K562 (cell line): ENCODE results near the gene LRRC25. TPM values are rescaled to one million over a fixed set of nuclear protein-coding genes. Genes with fewer than 3 reads are reported as not detected.

Experiments used
- ATAC-seq: fragments of 200-7000 bp; cut with Tn5 transposase; 3 replicates; pipeline ENCODE4 v1.9.1; 2020; ENCODE audit warnings: moderate library complexity
- BruUV-seq: library from RNA; stranded (reverse); fragments of 400-500 nt; replicated peaks from 2 replicates; lab custom pipeline; 2021; lab: Mats Ljungman, UMichigan
- CTCF ChIA-PET: fragments of 300-600 bp; formaldehyde crosslinking; extraction: SDS; loops from one replicate; lab custom pipeline; 2021; ENCODE audit warnings: low intra/inter-chr PET ratio; lab: Yijun Ruan, JAX
- POLR2A ChIA-PET: fragments of 300-600, 350-650 bp; sonication (Branson Sonifier 250); formaldehyde crosslinking; extraction: SDS; loops from one replicate; lab custom pipeline; 2021; ENCODE audit warnings: antibody characterized with exemption, inconsistent platforms; lab: Yijun Ruan, JAX
- DNase-seq, 4 experiments: peaks; one replicate each; pipeline versions ENCODE4 v3.0.0 to v3.0.0-alpha.2; 2011 to 2018; ENCODE audit warnings: low spot score in 3 of 4, mixed read lengths in 3 of 4; ENCODE audit errors: extremely low read depth in 1 of 4
- FAIRE-seq: peaks from 2 replicates; lab custom pipeline; 2011; peaks lifted over from hg19 to GRCh38; lab: Jason Lieb, UNC
- H2AFZ ChIP-seq: 2 replicates; pipeline ENCODE4 v1.6.0; 2011; ENCODE audit warnings: low read depth, low read length, control low read depth, inconsistent platforms
- H3K27ac ChIP-seq: fragments of 200-600 bp; 3 replicates; pipeline ENCODE4 v1.8.0; 2011; ENCODE audit warnings: low read depth, mild to moderate bottlenecking, control low read depth, inconsistent platforms, low read length, moderate library complexity, mixed read lengths; ENCODE audit errors: extremely low read depth
- H3K27me3 ChIP-seq, 2 experiments: fragments of 300-600 bp in 1 of 2; 2 replicates in 1 of 2; 3 replicates in 1 of 2; pipeline versions ENCODE4 v1.6.0 to v1.8.0; 2011; ENCODE audit warnings: inconsistent platforms in 2 of 2, low read length in 2 of 2, mild to moderate bottlenecking in 1 of 2, mixed read lengths in 1 of 2, moderate library complexity in 1 of 2; ENCODE audit not compliant: control insufficient read depth in 2 of 2, insufficient read depth in 2 of 2
- H3K36me3 ChIP-seq: fragments of 300-600 bp; 3 replicates; pipeline ENCODE4 v1.8.0; 2011; ENCODE audit warnings: mild to moderate bottlenecking, low read length, inconsistent platforms; ENCODE audit not compliant: control insufficient read depth, insufficient read depth
- H3K4me1 ChIP-seq, 2 experiments: fragments of 200-600 bp in 1 of 2; replicated peaks in 1 of 2; 2 replicates in 1 of 2; 3 replicates in 1 of 2; pipeline versions ENCODE4 v1.5.1 to v1.8.0; 2011; ENCODE audit warnings: inconsistent platforms in 2 of 2, low read length in 2 of 2, mild to moderate bottlenecking in 1 of 2, mixed read lengths in 1 of 2, moderate library complexity in 1 of 2; ENCODE audit not compliant: control insufficient read depth in 2 of 2, insufficient read depth in 2 of 2
- H3K4me2 ChIP-seq: 2 replicates; pipeline ENCODE4 v1.6.1; 2011; ENCODE audit warnings: low read length, control low read depth, inconsistent platforms, mixed read lengths; ENCODE audit not compliant: insufficient read depth
- H3K4me3 ChIP-seq: fragments of 200-600 bp; sonication (generic), shearing (Covaris generic); 2 replicates; pipeline ENCODE4 v1.5.1; 2016; ENCODE audit warnings: control low read depth, inconsistent platforms
- H3K79me2 ChIP-seq: fragments of 200-600 bp; 3 replicates; pipeline ENCODE4 v1.8.0; 2011; ENCODE audit warnings: low read length, inconsistent platforms; ENCODE audit not compliant: control insufficient read depth, insufficient read depth
- H3K9ac ChIP-seq, 2 experiments: 2 replicates each; pipeline versions ENCODE4 v1.6.0 to v1.6.1; 2011; ENCODE audit warnings: low read depth in 2 of 2, low read length in 2 of 2, control low read depth in 1 of 2, inconsistent platforms in 1 of 2, mild to moderate bottlenecking in 1 of 2, mixed read lengths in 1 of 2; ENCODE audit not compliant: insufficient read depth in 1 of 2
- H3K9me1 ChIP-seq: one replicate; pipeline ENCODE4 v1.6.0; 2011; ENCODE audit warnings: inconsistent platforms, mild to moderate bottlenecking, low read length, moderate library complexity; ENCODE audit not compliant: control insufficient read depth, insufficient read depth
- H3K9me3 ChIP-seq: replicated peaks from 2 replicates; pipeline ENCODE4 v1.5.1; 2011; ENCODE audit warnings: low read depth, low read length, inconsistent platforms; ENCODE audit not compliant: control insufficient read depth, insufficient read depth
- H4K20me1 ChIP-seq: replicated peaks from 2 replicates; pipeline ENCODE4 v1.6.1; 2011; ENCODE audit warnings: low read length, inconsistent platforms, mixed read lengths; ENCODE audit not compliant: control insufficient read depth, insufficient read depth
- CBFA2T2 ChIP-seq: fragments of 450-650 bp; conservative IDR thresholded peaks from 2 replicates; pipeline ENCODE4 v1.6.1; 2017; ENCODE audit warnings: mild to moderate bottlenecking
- CBFA2T3 ChIP-seq: fragments of 450-650 bp; IDR thresholded peaks from 2 replicates; pipeline ENCODE4 v1.6.1; 2017
- DPF2 ChIP-seq: fragments of 450-650 bp; IDR thresholded peaks from 2 replicates; pipeline ENCODE4 v1.6.1; 2016
- FIP1L1 ChIP-seq: fragments of 200-400 bp; formaldehyde crosslinking; IDR thresholded peaks from 2 replicates; pipeline ENCODE4 v1.6.1; 2018; ENCODE audit warnings: mild to moderate bottlenecking, low read depth, low read length; ENCODE audit not compliant: poor library complexity, severe bottlenecking
- FOXA1 ChIP-seq: fragments of 450-650 bp; IDR thresholded peaks from 2 replicates; pipeline ENCODE4 v1.6.1; 2016; ENCODE audit warnings: mild to moderate bottlenecking, borderline replicate concordance
- HDAC2 ChIP-seq: fragments of 450-650 bp; IDR thresholded peaks from 2 replicates; pipeline ENCODE4 v1.6.1; 2016; ENCODE audit warnings: mild to moderate bottlenecking
- NCOR1 ChIP-seq: fragments of 450-650 bp; IDR thresholded peaks from 2 replicates; pipeline ENCODE4 v1.6.1; 2016; ENCODE audit warnings: mild to moderate bottlenecking, moderate library complexity
- NR2C1 ChIP-seq, 2 experiments: fragments of 450-650 bp; IDR thresholded peaks; 2 replicates each; pipeline ENCODE4 v1.6.1; 2017; ENCODE audit warnings: mild to moderate bottlenecking in 2 of 2, antibody characterized with exemption in 1 of 2, inconsistent platforms in 1 of 2, missing compliant biosample characterization in 1 of 2, missing genetic modification characterization in 1 of 2
- RBM14 ChIP-seq: fragments of 200-400 bp; formaldehyde crosslinking; IDR thresholded peaks from 2 replicates; pipeline ENCODE4 v1.6.1; 2018; ENCODE audit warnings: low read depth, mild to moderate bottlenecking, low read length, moderate library complexity, borderline replicate concordance; ENCODE audit not compliant: insufficient read depth
- RBM25 ChIP-seq: fragments of 200-400 bp; formaldehyde crosslinking; IDR thresholded peaks from 2 replicates; pipeline ENCODE4 v1.6.1; 2018; ENCODE audit warnings: low read length, low read depth, moderate library complexity; ENCODE audit not compliant: severe bottlenecking
- SAFB ChIP-seq: fragments of 200-400 bp; formaldehyde crosslinking; IDR thresholded peaks from 2 replicates; pipeline ENCODE4 v1.6.1; 2017; ENCODE audit warnings: low read depth, low read length, borderline replicate concordance
- SMAD4 ChIP-seq: fragments of 250-450 bp; sonication (Bioruptor Pico); conservative IDR thresholded peaks from 2 replicates; pipeline ENCODE4 v1.8.0; 2021; ENCODE audit warnings: inconsistent platforms, mild to moderate bottlenecking, moderate library complexity
- ZBTB7A ChIP-seq: IDR thresholded peaks from 2 replicates; pipeline ENCODE4 v1.6.1; 2011; ENCODE audit warnings: low read depth, mild to moderate bottlenecking, low read length, moderate library complexity, borderline replicate concordance; ENCODE audit not compliant: control insufficient read depth
- ZNF589 ChIP-seq: fragments of 200-800 bp; sonication (Bioruptor generic); IDR thresholded peaks from 2 replicates; pipeline ENCODE4 v1.6.1; 2016; ENCODE audit warnings: low read depth, missing genetic modification characterization, missing compliant biosample characterization
- WGBS: fragments of 100-300 bp; shearing (Covaris generic); methylation state at CpG from one replicate; pipeline ENCODE4 v1.1.6; 2016; ENCODE audit warnings: low coverage, mixed read lengths; ENCODE audit not compliant: insufficient coverage; ENCODE audit errors: missing lambda C conversion rate; 5-methylcytosine and 5-hydroxymethylcytosine counted together
- in situ Hi-C: fragments of 300-500 bp; cut with MboI; formaldehyde crosslinking; loops from 4 replicates; pipeline ENCODE4 v1.15.0; 2018; ENCODE audit warnings: inconsistent platforms, mixed read lengths
- intact Hi-C: fragments of 100-400 bp; cut with micrococcal nuclease; formaldehyde crosslinking; loops from 2 replicates; pipeline ENCODE4 v1.14.2; 2022
- polyA plus RNA-seq, 8 experiments: library from polyadenylated mRNA; depleted of rRNA in 4 of 8; stranded (reverse) in 5 of 8; unstranded in 3 of 8; fragments of >200 nt; fragmentation: Nextera tagmentation in 2 of 8; fragmentation: Illumina TruSeq in 1 of 8; extraction: Ambion mirVana in 2 of 8; extraction: Trizol in 1 of 8; gene quantifications; 2 replicates each; pipeline versions ENCODE4 v1.2.1 to v1.2.3, GENCODE V29; 2011 to 2014; ENCODE audit warnings: inconsistent platforms in 1 of 8, missing spikeins in 1 of 8
- total RNA-seq, 7 experiments: library from RNA; depleted of rRNA in 6 of 7; stranded (reverse); fragments of >200 nt in 6 of 7; fragmentation: Illumina TruSeq in 2 of 7; extraction: Trizol in 2 of 7; gene quantifications; 2 replicates each; pipeline versions ENCODE4 v1.2.1 to v1.2.3, GENCODE V29; 2011 to 2021; ENCODE audit warnings: low replicate concordance in 1 of 7
- TF ChIP-seq, protein P1 (sequence below): fragments of 450-650 bp; IDR thresholded peaks from 2 replicates; pipeline ENCODE4 v1.6.1; 2017; ENCODE audit warnings: antibody characterized with exemption, mild to moderate bottlenecking
- TF ChIP-seq, protein P2 (sequence below): sonication (generic); formaldehyde crosslinking; IDR thresholded peaks from 2 replicates; pipeline ENCODE4 v1.8.0; 2022; ENCODE audit warnings: missing genetic modification reagents, mild to moderate bottlenecking, moderate library complexity, borderline replicate concordance

The LRRC25 gene
- total and polyA plus RNA-seq, 9 of the 15 experiments (the other 6 are each of a cell fraction or from before 2014, with no cell fraction given), result 0.07 to 0.36 (median 0.10) TPM; not detected in 3

DNA sequence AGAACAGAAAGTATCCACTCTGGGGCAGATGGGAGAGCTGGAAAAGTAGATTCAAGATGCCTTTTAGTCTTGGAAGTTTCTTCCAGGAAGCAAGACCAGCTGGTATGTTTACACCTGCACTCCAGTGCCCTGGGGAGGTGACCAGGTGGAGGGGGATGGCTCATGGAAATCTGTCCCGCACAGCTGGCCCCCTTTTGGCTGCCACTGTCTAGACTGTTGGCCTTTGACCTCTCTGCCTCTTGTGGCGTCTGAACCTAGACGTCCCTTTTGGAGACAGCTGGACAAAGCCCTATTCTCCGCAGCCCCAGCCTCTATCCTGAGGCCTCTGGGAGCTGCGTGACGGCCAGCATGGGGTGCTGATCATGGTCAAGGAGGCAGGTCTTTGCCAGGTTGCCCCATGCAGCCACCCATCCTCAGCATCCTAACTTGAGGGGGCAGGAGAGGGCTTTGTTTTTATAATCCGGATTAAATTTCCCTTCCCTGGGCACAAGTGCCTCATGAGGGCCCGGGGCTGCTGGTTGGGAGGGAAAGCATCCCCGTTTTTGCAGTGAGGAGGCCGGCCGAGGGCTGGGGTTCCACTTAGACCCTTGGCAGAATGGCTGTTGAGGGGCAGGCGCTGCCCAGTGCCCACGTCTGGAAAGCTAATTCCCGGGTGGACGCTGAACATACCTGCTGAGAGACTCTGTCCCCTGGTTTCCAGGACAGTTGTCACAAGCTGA lies 28.8 kb downstream of the LRRC25 start:
- 58% methylated on average over 10 of the region's 15 CpGs for WGBS
- Histone ChIP-seq H3K4me3 (no peak overlapping the region), H3K9me1 (no peaks in the 10 kb centered on the region), H3K9ac (peak overlapping the region; percentile 10 to 85; a peak in 3 of 4 replicates), H4K20me1 (no peaks in the 10 kb centered on the region), H3K36me3 (peaks cover 40% of the 10 kb centered on the region; the same call in 2 of the 3 replicates), H3K9me3 (no peaks in the 10 kb centered on the region), H3K27me3 (no peaks in the 10 kb centered on the region), H3K27ac (peak overlapping the region; percentile 73; the same call in 2 of the 3 replicates), H3K4me1 (peaks cover 63 to 75% of the 10 kb centered on the region in 2 experiments), H2AFZ (no peak overlapping the region), H3K4me2 (no peak overlapping the region), H3K79me2 (peaks cover 10% of the 10 kb centered on the region; the same call in 2 of the 3 replicates)
- in situ Hi-C loops, result no loop called here
- DNase-seq (peak in 2 of 4 experiments; percentile 23 to 48), FAIRE-seq (no peak), ATAC-seq (no peak)
- intact Hi-C loops, result no loop called here
- POLR2A ChIA-PET, result interaction anchor here (0.6 to 13.9 kb wide), 7 partner anchors 9 to 89 kb away, joined by 3 to 207 read pairs (median 3); partner anchors contain the start of gene GDF15
- CTCF ChIA-PET, result no interaction called here
- BruUV-seq, result no TSS peak
- TF ChIP-seq FOXA1 (no peak), RBM14 (no peak), SMAD4 (CRISPR knock-in tag) (peak; percentile 85), RBM25 (peak; percentile 27), DPF2 (no peak), CBFA2T3 (peak; percentile 57), HDAC2 (no peak), CBFA2T2 (peak; percentile 46; the same call in 1 of the 2 replicates), NCOR1 (peak; percentile 52; the same call in 1 of the 2 replicates), ZNF589 (CRISPR knock-in tag) (0 out of 2 replicates have a peak, but pooled peaks have one; percentile 22), ZBTB7A (0 out of 2 replicates have a peak, but pooled peaks have one; percentile 7), NR2C1 (IDR thresholded peaks at IDR 0.05) (peak; percentile 49; the same call in 1 of the 2 replicates), NR2C1 (tag; IDR thresholded peaks at IDR 0.05) (peak; percentile 64), SAFB (no peak), FIP1L1 (no peak)
- TF ChIP-seq, protein P1, sequence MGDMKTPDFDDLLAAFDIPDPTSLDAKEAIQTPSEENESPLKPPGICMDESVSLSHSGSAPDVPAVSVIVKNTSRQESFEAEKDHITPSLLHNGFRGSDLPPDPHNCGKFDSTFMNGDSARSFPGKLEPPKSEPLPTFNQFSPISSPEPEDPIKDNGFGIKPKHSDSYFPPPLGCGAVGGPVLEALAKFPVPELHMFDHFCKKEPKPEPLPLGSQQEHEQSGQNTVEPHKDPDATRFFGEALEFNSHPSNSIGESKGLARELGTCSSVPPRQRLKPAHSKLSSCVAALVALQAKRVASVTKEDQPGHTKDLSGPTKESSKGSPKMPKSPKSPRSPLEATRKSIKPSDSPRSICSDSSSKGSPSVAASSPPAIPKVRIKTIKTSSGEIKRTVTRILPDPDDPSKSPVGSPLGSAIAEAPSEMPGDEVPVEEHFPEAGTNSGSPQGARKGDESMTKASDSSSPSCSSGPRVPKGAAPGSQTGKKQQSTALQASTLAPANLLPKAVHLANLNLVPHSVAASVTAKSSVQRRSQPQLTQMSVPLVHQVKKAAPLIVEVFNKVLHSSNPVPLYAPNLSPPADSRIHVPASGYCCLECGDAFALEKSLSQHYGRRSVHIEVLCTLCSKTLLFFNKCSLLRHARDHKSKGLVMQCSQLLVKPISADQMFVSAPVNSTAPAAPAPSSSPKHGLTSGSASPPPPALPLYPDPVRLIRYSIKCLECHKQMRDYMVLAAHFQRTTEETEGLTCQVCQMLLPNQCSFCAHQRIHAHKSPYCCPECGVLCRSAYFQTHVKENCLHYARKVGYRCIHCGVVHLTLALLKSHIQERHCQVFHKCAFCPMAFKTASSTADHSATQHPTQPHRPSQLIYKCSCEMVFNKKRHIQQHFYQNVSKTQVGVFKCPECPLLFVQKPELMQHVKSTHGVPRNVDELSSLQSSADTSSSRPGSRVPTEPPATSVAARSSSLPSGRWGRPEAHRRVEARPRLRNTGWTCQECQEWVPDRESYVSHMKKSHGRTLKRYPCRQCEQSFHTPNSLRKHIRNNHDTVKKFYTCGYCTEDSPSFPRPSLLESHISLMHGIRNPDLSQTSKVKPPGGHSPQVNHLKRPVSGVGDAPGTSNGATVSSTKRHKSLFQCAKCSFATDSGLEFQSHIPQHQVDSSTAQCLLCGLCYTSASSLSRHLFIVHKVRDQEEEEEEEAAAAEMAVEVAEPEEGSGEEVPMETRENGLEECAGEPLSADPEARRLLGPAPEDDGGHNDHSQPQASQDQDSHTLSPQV, result 0 out of 2 replicates have a peak, but pooled peaks have one; percentile 24
- TF ChIP-seq, protein P2, sequence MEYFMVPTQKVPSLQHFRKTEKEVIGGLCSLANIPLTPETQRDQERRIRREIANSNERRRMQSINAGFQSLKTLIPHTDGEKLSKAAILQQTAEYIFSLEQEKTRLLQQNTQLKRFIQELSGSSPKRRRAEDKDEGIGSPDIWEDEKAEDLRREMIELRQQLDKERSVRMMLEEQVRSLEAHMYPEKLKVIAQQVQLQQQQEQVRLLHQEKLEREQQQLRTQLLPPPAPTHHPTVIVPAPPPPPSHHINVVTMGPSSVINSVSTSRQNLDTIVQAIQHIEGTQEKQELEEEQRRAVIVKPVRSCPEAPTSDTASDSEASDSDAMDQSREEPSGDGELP, result 0 out of 2 replicates have a peak, but pooled peaks have one; percentile 25
